HG02759 (cell line): ENCODE data around the gene NUP62.
"Not testable (repeated sequence)": the region's sequence is repeated elsewhere in the genome, so short reads cannot be mapped to it uniquely, and the experiment has no call there.

ENCODE experiments used
- ATAC-seq: cut with Tn5 transposase; IDR thresholded peaks from one replicate; pipeline ENCODE4 v1.9.1; 2021; ENCODE audit warnings: mild to moderate bottlenecking, moderate library complexity; ENCODE audit not compliant: unreplicated experiment

Gene NUP62

DNA sequence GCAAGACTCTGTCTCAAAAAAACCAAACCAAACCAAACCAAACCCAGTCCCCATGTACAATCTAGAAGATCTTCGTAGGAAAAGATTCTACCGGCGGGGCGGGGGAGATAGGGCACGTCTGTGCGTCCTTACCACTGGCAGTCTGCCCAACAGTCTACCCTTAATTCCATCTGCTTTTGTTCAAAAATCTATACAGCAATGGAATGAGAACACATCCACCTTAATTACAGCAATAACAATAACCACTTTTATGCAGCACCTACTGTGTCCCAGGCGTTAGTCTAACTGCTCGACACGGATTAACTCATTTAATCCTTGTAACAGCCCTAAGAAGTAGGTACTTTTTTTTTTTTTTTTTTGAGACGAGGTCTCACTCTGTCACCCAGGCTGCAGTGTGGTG is 2.8 kb downstream of the NUP62 start:
- ATAC-seq = no peak

DNA sequence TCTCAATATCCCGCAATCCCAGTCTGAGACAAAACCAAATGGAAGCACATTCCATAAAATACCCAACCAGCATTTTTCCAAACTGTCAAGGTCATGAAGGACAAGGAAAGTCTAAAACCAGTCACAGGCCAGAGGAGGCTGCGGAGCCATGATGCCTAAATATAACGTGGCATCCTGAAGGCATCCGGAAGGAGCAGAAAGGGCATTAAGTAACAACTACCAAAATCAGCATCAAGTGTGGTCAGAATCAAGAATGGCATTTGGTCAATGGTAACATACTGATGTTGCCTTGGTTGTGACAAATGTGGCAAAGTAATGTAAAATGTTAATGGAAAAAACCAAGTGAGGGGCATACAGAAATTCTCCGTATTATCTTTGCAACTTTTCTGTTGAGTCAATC is 3.8 kb downstream of the NUP62 start:
- ATAC-seq = no peak

DNA sequence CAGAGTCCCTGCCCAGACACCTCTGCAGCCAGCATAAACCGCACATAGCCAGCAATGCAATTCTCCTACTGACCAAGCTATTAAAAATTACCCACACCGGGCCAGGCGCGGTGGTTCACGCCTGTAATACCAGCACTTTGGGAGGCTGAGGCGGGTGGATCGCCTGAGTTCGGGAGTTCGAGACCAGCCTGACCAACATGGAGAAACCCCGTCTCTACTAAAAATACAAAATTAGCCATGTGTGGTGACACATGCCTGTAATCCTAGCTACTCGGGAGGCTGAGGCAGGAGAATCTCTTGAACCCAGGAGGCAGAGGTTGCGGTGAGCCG is 4.5 kb downstream of the NUP62 start:
- ATAC-seq = not testable (repeated sequence)

DNA sequence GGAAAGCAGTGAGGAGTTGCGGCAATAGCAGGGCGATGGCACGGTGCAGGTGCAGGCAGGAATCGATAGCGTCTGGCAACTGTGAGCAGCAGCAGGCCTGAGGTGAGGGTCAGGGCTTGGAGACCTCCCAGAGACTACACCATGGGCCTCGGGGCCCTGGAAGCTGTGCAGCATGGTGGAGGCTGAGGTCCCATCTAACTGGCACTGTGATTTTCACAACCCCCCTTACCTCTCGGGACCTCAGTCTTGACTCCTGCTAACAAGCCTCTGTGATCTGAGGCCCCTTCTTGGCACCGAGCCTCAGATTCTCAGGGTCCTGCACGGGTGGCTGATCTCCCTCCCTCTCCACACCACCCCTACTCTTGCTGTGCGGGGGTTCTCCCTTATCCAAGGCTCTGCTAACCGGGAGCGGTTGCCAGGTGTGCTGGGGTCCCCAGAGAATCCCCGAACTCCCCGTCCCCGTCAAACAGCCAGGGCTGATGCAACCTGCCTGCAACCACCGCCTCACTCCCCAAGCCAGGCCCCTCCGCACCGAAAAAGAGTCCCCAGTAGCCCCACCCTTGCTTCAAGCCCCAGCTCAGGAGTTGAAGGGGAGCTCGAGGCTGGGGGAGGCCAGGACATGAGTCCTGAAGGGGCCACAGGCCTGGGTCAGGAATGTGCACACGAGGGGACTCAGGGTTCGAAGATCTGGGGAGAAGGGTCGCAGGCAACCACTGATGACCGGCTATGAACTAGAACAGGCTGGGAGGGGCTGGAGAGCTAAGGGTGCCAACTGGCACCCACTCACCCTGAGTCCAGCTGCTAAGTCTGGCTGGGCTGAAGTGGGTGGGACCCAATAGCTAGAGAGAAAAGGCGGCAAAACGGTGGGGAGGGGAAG is 5.1 kb downstream of the NUP62 start:
- no peak for ATAC-seq

DNA sequence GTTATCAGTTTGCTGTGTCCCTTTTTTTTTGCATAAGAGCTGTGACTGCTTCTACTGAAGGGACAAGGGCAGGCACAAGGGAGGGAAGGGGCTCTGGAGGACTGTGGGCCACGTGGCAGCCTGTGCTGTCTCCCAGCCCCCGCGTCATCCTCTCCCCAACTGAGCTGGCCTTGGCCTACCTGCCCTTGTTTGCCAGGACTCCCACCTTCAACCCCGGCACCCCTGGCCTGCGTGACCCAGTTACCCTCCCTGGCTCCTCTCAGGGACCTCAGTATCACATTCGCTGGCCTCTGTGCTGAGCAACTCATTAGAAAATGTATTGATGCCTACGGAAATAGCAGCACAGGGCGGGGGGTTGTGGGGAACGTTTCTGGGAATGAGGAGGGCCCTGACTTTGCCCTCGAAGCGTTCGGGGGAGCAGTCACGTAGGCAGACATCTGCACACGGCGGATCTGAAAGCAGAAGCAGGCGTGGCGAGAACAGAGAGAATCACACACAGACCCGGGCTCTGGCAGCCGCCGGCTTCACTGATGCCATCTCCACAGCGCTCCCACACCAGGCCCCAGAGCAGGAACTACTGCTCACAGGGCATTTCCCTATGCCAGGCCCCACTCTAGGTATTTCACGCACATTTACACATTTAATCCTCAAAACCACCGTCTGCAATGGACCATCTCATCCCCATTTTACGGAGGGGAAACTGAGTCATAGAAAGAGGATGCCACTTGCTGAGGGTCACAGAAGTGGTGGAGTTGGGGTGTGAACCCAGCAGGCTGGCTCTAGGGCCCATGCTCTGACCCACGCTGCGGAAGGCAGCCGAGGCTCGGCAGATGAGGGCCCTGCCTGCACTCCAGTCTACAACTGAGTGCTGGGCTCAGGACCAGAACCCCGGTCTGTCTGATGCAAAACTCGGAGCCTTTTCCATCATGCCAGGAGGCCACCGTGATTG is 6.0 kb downstream of the NUP62 start:
- ATAC-seq = no peak

DNA sequence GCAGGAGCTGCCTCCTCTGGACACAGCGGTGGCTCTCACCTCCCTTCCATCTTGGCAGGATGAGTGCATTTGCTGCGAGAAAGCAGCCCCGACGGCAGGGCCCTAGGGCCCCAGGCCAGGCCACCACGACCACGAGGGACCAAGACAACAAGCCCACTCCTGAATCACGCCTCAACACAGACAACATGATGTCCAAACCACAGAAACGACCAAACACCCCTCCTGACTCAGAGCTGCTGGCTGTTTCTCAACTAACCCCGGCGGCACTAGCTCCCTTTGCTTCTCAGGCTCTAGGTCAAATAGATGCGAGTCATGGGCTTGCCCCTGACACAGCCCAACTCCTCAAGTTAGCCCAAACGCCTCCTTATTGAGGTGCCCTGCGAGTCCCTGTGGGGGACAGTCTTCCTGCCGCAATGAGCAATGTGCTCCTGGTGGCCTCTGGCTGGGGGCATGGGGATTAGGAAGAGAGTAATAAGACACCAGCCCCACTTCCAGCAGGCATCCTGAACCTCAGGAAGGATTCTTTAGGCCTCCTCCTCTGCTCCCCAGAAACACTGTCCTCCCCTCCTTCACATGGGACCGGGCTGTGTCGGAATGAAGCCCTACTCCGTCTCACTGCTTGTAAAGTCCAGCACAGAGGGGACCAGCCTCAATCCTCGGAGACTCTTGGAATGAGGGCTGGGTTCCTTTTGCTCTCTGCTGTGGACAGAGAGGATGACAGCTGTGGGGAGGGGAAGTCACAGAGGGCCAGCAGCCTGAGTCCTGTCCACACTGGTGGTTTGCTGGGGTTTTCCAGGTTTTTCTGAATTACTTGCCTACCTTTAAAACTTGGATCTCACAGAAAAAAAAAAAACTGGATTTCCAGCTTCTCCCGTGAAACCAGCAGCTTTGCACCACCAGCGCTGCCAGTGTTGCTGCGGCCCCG is 7.2 kb downstream of the NUP62 start:
- ATAC-seq = no peak

DNA sequence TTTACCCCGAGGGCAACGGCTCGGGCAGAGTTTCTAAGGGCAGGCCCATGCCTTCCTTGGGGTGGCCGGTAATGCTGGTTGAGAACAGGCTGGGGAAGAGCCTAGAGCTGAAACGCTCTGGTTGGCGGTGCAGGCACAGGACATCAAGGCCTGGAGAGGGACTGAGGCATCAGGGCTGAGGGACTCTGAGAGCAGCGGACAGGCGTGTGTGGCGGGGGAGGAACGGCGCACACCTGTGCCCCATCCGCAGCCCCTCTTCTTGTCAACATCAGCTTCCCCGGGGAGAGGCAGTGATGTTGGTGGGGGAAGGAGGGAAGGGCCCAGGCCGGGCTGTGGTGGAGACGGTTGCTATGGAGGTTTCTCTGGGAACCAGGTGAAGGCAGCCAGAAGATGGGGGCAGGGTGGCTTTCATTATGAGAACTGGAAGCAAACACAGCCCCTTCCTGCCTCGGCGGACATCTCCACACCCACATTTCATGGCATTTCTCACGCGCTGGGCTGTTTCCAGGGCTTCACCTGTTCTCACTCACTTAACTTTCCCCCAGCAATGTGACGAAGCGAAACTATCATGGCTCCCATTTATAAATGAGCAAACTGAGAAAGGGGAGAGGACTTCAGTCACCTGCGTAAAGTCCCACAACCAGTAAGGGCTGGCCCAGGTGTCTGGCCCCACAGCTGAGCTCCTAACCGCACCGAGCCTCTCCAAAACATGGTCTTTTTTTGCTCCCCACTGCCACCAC is 8.5 kb downstream of the NUP62 start:
- no peak for ATAC-seq

DNA sequence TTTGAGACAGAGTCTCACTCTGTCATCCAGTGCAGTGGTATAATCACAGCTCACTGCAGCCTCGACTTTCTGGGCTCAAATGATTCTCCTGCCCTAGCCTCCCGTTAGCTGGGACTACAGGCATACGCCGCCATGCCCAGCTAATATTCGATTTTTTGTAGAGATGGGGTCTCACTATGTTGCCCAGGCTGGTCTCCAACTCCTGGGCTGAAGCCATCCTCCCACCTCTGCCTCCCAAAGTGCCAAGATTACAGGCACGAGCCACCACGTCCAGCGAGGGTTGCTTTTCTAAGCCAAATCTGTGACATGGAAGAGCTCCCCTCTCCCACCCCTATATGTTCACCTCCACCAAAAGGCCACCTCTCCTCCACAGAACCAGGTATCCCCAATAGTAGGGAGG is 11.2 kb downstream of the NUP62 start:
- ATAC-seq = no peak

DNA sequence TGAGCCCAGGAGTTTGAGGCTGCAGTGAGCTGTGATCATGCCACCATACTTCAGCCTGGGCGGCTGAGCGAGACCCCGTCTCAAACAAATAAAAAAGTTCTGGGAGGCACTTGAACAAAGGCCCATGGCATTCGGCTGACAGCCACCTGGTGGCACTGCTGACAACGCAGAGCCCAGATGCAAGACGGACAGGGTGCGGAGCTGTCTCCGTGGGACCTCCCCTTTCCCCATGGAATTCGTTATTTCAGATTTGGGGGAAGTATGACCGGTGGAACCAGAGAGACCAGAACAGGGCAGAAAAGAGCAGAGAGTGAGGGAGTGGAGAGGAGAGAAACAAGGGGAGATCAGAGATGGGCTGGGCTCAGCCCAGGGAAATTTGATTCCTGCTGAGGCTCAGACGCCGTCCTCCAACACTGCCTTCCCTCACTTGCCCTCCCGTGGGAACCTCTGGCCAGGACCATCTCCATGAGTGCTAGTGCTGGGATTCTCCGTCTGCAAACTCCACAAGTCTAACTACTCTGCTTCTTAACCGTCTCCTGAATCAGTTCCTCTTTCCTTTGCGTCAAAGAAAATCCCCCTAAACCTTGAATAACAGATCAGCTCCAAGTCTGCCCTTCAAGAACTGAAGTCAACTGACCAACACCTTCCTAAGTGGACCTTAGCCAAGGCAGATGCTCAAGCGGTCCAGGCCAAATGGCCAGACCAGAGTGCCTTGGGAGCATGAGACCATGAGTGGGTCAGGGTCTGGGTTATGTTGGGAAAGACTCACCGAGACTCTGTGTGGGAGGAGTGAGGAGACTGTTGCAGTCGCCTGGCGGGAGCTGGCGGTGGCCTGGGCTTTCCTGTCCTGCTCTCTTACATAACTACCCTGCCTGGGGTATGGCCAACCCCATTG is 12.2 kb downstream of the NUP62 start:
- no peak for ATAC-seq

DNA sequence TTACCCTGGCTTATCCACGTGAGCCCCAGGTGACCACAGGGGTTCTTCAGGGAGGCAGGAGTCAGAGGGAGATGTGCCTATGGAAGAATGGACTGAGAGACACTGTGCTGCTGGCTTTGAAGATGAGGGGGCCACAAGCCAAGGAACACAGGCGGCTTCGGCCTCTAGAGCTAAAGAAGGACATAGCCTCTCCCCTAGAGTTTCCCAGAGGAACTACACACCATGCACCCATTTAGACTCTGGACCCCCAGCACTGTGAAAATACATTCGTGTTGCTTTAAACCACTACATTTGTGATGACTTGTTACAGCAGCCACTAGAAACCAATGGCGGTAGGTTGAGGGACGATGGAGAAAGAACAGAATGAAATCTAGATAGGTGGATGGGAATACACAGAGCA is 14.0 kb downstream of the NUP62 start:
- no peak for ATAC-seq

DNA sequence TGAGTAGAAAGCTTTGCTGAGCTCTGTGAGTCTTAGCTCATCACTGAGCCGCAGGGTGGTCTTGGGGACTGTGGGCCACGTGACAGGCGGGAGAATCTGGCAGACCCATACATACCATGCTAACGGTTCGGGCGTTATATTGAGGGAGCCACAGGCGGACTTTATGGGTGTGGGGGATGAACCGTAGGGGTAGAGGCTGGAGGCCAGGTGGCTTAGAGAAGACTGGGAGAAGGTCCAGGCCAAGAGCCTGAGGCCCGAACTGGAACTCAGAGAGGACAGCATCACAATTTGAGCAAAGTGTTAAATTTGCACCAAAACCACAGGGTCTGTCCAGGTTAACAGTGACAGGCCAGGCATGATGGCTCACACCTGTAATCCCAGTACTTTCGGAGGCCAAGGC is 15.6 kb downstream of the NUP62 start:
- ATAC-seq = no peak

DNA sequence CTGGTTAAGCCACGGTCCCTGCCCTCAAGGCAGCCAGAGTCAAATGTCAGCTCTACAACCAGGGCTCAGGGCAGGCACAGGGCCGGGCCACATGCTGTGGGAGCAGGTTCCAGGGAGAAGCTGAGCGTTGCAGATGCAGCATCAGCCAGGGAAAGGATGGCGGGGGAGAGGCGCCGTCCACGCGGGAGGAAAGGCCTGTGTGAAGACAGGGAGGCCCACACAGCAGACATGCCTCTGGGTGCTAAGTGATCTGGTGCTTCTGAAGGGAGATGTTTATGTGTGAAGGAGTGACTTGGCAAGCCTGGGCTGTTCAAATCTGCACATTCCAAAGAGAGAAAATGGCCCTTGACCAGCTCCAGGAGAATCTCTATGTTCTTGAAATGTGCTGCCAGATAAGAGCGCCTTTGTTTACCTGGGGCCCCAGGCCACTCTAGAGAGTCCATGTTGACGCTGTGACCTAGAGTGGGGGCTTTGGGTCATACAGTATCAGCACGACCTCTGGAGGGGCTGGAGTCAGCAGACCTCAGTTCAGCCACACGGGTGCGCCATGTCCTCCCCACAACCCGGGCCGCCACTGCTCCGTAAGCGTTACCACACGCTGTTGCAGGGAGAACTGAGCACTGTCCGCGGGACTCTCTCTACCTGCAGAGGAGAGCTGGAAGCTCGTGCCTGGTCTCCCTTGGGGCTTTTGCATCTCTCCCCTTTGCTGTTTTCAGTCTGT is 16.2 kb downstream of the NUP62 start:
- no peak for ATAC-seq

DNA sequence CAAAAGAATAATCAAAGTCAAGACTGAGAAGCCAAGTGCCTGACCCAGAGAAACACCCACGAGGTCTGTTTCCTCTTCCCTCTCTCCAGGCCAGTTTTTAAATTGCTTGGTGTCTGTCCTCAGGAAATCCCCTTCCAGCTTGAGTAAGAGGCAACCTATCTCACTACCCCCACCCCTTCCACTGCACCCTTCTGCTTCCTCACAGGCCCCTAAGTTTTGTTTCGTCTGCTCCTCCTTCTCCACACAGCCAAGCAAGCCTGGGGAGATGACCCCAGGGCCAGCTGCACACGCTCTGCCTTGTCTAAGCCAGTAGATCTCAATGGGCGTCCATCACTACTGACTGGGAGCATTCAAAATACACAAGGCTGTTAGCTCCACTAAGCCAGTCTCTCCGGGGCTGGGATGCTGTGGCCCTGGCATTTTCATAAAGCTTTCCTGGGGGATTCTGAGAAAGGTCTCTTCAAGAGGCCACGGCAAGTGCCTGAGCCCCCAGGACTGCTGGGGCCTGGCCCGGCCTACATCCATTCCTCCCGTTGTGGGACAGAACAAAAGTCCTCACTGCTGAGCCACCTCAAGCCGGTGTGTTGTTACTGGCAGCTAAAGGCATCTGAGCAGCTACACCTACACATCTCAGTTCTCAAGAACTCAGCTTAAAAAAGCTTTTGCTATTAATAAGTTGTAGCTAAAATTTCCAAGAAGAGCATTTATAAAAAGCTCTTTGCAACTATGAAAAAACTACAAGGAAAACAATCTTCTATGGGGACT is 17.7 kb downstream of the NUP62 start:
- ATAC-seq = peak; percentile 26

DNA sequence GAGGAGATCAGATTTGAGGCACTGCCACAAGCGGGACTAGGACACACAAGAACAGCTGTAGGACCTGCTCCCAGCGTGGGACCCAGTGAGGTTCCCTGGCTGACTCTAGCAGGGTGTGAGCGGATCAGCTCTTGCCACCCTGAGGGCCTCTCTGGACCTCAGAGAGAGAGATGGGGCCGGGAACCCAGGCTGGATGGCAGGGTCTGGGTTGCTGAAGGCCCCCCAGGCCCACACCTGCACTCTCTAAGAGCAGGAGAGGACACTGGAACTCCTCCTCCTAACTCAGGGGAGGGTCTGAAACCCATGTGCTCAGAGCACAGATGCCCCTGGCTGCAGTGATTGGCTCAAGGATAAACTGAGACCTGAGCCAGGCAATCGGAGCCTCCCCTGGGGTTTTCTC is 19.1 kb downstream of the NUP62 start:
- no peak for ATAC-seq

DNA sequence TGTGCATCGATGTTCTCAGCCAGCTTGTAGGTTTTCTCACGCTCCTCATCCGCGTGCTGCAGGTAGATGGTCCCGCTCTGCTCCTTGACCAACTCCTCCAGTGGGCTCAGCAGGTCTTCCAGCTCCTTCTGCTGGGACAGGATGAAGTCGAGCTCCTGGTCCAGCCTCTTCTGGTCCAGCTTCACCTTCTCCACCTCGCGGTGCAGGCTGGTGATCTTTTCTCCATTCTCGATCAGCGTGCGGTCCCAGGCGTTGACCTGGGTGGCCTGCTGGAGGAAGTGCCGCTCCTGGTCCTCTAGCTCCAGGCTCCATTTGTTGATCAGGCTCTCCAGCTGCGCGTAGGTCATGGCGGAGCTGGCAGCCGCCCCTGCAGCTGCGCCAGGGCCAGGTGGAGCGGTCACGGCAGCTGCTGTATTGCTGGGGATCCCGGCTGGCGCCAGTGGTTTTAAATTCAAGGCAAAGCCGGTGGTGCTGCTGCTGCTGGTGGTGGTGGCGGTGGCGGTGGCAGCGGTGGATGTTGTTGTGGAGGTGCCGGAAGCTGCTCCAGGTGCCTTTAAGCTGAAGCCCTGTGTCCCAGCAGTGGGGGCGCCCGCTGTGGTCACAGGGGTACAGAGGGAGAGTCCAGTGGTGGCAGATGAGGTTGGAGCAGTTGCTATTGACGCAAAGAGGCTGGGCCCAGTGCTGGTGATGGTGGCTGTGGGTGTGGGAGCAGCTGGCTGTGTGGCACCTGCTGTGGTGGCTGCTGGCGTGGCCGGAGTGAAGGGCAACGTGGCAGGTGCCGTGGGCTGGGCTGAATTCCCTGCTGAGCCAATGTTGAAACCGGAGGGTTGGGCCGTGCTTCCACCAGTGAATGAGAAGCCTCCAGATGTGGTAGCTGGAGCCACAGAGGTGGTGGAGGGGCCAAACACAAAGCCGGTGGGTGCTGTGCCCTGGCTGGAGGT is 20.6 kb downstream of the NUP62 start:
- no peak for ATAC-seq

DNA sequence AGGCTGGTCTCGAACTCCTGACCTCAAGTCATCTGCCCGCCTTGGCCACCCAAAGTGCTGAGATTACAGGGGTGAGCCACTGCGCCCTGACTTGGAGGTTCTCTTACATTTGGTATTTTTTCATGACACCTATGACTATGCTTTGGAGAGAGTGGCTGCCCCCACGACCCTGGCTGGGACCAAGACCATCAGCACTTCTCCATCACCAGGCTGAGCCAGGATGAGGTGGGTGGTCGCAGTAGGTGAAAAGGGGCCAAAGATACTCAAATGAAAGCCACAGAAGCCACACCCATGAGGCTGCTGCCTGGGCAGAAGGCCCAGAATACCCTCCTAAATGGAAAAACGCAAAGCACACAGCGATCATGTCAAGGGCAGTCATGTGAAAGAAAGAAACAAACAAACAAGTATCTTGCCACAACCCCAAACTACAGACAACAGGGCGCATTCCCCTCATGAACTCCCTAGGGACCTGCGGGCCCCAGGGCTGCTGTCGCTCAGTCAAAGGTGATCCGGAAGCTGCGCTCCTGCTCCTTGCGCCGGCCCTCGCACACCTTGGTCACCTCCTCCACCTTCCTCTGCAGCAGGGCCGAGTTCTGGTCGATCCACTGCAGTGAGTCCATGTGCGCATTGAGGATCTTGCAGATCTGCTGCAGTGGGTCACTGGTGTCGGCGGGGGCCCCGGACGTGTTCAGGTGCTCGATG is 21.4 kb downstream of the NUP62 start:
- ATAC-seq = peak; percentile 37
